ENCODE results near the gene GOLT1B. TPM values are rescaled to one million over a fixed set of nuclear protein-coding genes. Genes with fewer than 3 reads are reported as not detected.

The GOLT1B gene
- total and polyA plus RNA-seq, 2 of the 8 experiments (the other 6 are each of a cell fraction or from before 2014, with no cell fraction given): 18.3 to 38.3 TPM

- no peak within 1 kb of the TSS for H3K4ac ChIP-seq (replicated peaks; ENCODE audit: insufficient read length, low read depth, low read length)
- no peak within 1 kb of the TSS for H2AK5ac ChIP-seq (ENCODE audit: low read depth, low read length)
- H3K56ac ChIP-seq (replicated peaks; ENCODE audit: insufficient read length, low read depth, low read length): no peak within 1 kb of the TSS
- 100% methylated on average over 1 of the region's 1 CpG; no CpG with 5 or more reads in 1 of the 2 experiments for WGBS, 2 experiments (ENCODE audit: extremely low coverage in 1 of 2, insufficient coverage in 1 of 2, insufficient read length in 1 of 2, insufficient replicate concordance in 2 of 2, low coverage in 1 of 2, low lambda C conversion rate in 2 of 2, missing lambda C conversion rate in 1 of 2)
- H2BK120ac ChIP-seq (replicated peaks; ENCODE audit: low read depth, low read length): no peak within 1 kb of the TSS
- H2BK15ac ChIP-seq (ENCODE audit: low read length): no peak within 1 kb of the TSS
- no peak for FAIRE-seq
- H3K4me1 ChIP-seq (replicated peaks in 1 of 4; ENCODE audit: control insufficient read depth in 3 of 4, insufficient read depth in 4 of 4, low read length in 3 of 4): peaks cover 0 to 4% (median 0%) of the 10 kb centered on the region in 4 experiments; a peak in 1 of 7 replicates
- no peaks in the 10 kb centered on the region for H4K20me1 ChIP-seq (replicated peaks in 1 of 2; ENCODE audit: control insufficient read depth in 1 of 2, insufficient read depth in 2 of 2, low read length in 2 of 2)
- no peak within 1 kb of the TSS for H4K91ac ChIP-seq (replicated peaks; ENCODE audit: insufficient read length, low read length)
- H2BK20ac ChIP-seq (ENCODE audit: low read length): no peak within 1 kb of the TSS
- H3K18ac ChIP-seq (ENCODE audit: extremely low read depth, low read length): no peak within 1 kb of the TSS
- H3K9ac ChIP-seq (replicated peaks in 1 of 4; ENCODE audit: extremely low read depth in 1 of 4, low read depth in 3 of 4, low read length in 3 of 4): peak within 1 kb of the TSS in 2 of 4 experiments; percentile 25 to 30; a peak in 3 of 7 replicates
- H3K23ac ChIP-seq (ENCODE audit: insufficient read length): no peak within 1 kb of the TSS
- H2AFZ ChIP-seq (ENCODE audit: low read length): peak within 1 kb of the TSS; percentile 54
- H3K27ac ChIP-seq (ENCODE audit: low read depth, low read length): no peak within 1 kb of the TSS
- no peak within 1 kb of the TSS for H2BK12ac ChIP-seq (ENCODE audit: low read depth, low read length)
- no peaks in the 10 kb centered on the region for H3K79me2 ChIP-seq (ENCODE audit: control insufficient read depth in 1 of 2, insufficient read depth in 2 of 2, low read length in 2 of 2)
- H3K4me2 ChIP-seq (ENCODE audit: insufficient read depth in 1 of 2, low read depth in 2 of 2, low read length in 2 of 2): peak within 1 kb of the TSS; percentile 67 to 86
- H3K9me3 ChIP-seq (ENCODE audit: insufficient read depth in 2 of 2, low read depth in 1 of 2, low read length in 1 of 2): no peaks in the 10 kb centered on the region
- H3K27me3 ChIP-seq (replicated peaks in 1 of 4; ENCODE audit: control insufficient read depth in 3 of 4, extremely low read depth in 1 of 4, insufficient read depth in 3 of 4, low read length in 3 of 4): peaks cover 0 to 16% (median 9%) of the 10 kb centered on the region in 4 experiments; a peak in 5 of 7 replicates
- H4K8ac ChIP-seq (ENCODE audit: extremely low read depth, insufficient read depth, low read length): no peak within 1 kb of the TSS
- H3K36me3 ChIP-seq (ENCODE audit: control insufficient read depth in 2 of 4, insufficient read depth in 4 of 4, low read length in 3 of 4): no peaks in the 10 kb centered on the region
- H3K14ac ChIP-seq (ENCODE audit: insufficient read length): no peak within 1 kb of the TSS
- H4K5ac ChIP-seq (ENCODE audit: insufficient read length, low read depth, low read length): no peak within 1 kb of the TSS
- H3K23me2 ChIP-seq (ENCODE audit: low read depth, low read length): peaks cover 6% of the 10 kb centered on the region; the same call in 1 of the 2 replicates
- no peak for TF ChIP-seq BRCA1 (IDR thresholded peaks at IDR 0.05; ENCODE audit: low read depth, low read length)
- TF ChIP-seq CEBPB (IDR thresholded peaks at IDR 0.05; ENCODE audit: low read depth, low read length): 0 out of 2 replicates have a peak, but pooled peaks have one; percentile 15
- TF ChIP-seq JUND (IDR thresholded peaks at IDR 0.05; ENCODE audit: low read length): no peak
- TF ChIP-seq SUZ12 (IDR thresholded peaks at IDR 0.05; ENCODE audit: low read length): no peak
- no peak for TF ChIP-seq CHD2 (IDR thresholded peaks at IDR 0.05; ENCODE audit: low read length)
- no peak for TF ChIP-seq CBX8 (IDR thresholded peaks at IDR 0.05; ENCODE audit: borderline replicate concordance, low read depth, low read length)
- TF ChIP-seq CREB1 (IDR thresholded peaks at IDR 0.05): no peak
- no peak for DNase-seq (ENCODE audit: low read depth in 1 of 2, low spot score in 2 of 2)
- no peak within 1 kb of the TSS for H2BK5ac ChIP-seq (ENCODE audit: low read depth, low read length)
- no peaks in the 10 kb centered on the region for H3K79me1 ChIP-seq (ENCODE audit: low read depth, low read length)
- ChIA-PET CTCF (ENCODE audit: partially characterized antibody) (no interaction called here), POLR2A (ENCODE audit: partially characterized antibody) (interaction anchor here (1.4 to 2.8 kb wide), 4 partner anchors 25 to 132 kb away, joined by 3 to 18 read pairs (median 7); partner anchors contain the start of genes GOLT1B and RECQL)
- peak within 1 kb of the TSS; percentile 51 to 75 (median 62) for H3K4me3 ChIP-seq (ENCODE audit: extremely low read depth in 1 of 4, insufficient read depth in 2 of 4, low read depth in 3 of 4, low read length in 4 of 4)
Observed at GRCh38 chr12:21526053-21526452, 24.5 kb downstream of the GOLT1B start, which contains the start of gene SPX. TSS of gene SPX (plus strand) at chr12:21526296. CDS start at chr12:21526473, 177 bp downstream.

Data from H1 (cell line).